Measurements from ENCODE around the gene POLR2C. TPM values are rescaled to one million over a fixed set of nuclear protein-coding genes. Genes with fewer than 3 reads are reported as not detected.

The POLR2C gene
- total and polyA plus RNA-seq, 2 experiments from 2014 or later = 40.0 to 163 TPM

- Histone ChIP-seq H4K20me1 (ENCODE audit: insufficient read depth) (no peaks in the 10 kb centered on the region), H3F3A (ENCODE audit: insufficient read depth) (no peaks in the 10 kb centered on the region), H3K79me2 (ENCODE audit: insufficient read depth) (no peaks in the 10 kb centered on the region), H3K4me3 (no peak overlapping the region), H3K4me1 (ENCODE audit: insufficient read depth) (no peaks in the 10 kb centered on the region), H3K4me2 (ENCODE audit: unreplicated experiment) (no peak overlapping the region), H3K9ac (no peak overlapping the region), H3K9me3 (ENCODE audit: low read depth) (no peaks in the 10 kb centered on the region), H3K36me3 (ENCODE audit: low read depth) (no peaks in the 10 kb centered on the region), H3K27me3 (replicated peaks; ENCODE audit: insufficient read depth) (no peaks in the 10 kb centered on the region), H2AFZ (no peak overlapping the region), H3K27ac (no peak overlapping the region), H3K9me2 (ENCODE audit: insufficient read depth) (no peaks in the 10 kb centered on the region)
- no peak for DNase-seq
- 89 to 94% methylated on average over 20 to 23 of the region's 23 CpGs for WGBS, 2 experiments (ENCODE audit: low coverage in 1 of 2, low lambda C conversion rate in 2 of 2, missing lambda C conversion rate in 2 of 2)
- in situ Hi-C loops (cut with MboI) = loop anchor here (10.0 kb wide), 1 partner anchor 210 kb away; no protein-coding TSS in a partner anchor
- TF ChIP-seq EZH2phosphoT487 (IDR thresholded peaks at IDR 0.05; ENCODE audit: insufficient read depth, low read depth) (no peak), EZH2 (IDR thresholded peaks at IDR 0.05; ENCODE audit: insufficient read depth, poor library complexity, severe bottlenecking) (no peak)
These were observed 52.5 kb downstream of the POLR2C start for GRCh38 chr16:57514791-57515600.

- no peaks in the 10 kb centered on the region for H4K20me1 ChIP-seq (ENCODE audit: insufficient read depth)
- H3K4me1 ChIP-seq (ENCODE audit: insufficient read depth) = no peaks in the 10 kb centered on the region
- H3K36me3 ChIP-seq (ENCODE audit: low read depth) = no peaks in the 10 kb centered on the region
- H3K79me2 ChIP-seq (ENCODE audit: insufficient read depth) = no peaks in the 10 kb centered on the region
- H3F3A ChIP-seq (ENCODE audit: insufficient read depth) = no peaks in the 10 kb centered on the region
- H3K27ac ChIP-seq = no peak overlapping the region
- TF ChIP-seq EZH2phosphoT487 (IDR thresholded peaks at IDR 0.05; ENCODE audit: insufficient read depth, low read depth) = no peak
- TF ChIP-seq EZH2 (IDR thresholded peaks at IDR 0.05; ENCODE audit: insufficient read depth, poor library complexity, severe bottlenecking) = no peak
- in situ Hi-C loops (cut with MboI) = loop anchor here (10.0 kb wide), 1 partner anchor 211 kb away; no protein-coding TSS in a partner anchor
- H3K9ac ChIP-seq = no peak overlapping the region
- DNase-seq = no peak
- H3K4me2 ChIP-seq (ENCODE audit: unreplicated experiment) = no peak overlapping the region
- no peaks in the 10 kb centered on the region for H3K9me2 ChIP-seq (ENCODE audit: insufficient read depth)
- H3K27me3 ChIP-seq (replicated peaks; ENCODE audit: insufficient read depth) = no peaks in the 10 kb centered on the region
- no peak overlapping the region for H2AFZ ChIP-seq
- no peak overlapping the region for H3K4me3 ChIP-seq
- no peaks in the 10 kb centered on the region for H3K9me3 ChIP-seq (ENCODE audit: low read depth)
- 83 to 86% methylated on average over 10 of the region's 10 CpGs for WGBS, 2 experiments (ENCODE audit: low coverage in 1 of 2, low lambda C conversion rate in 2 of 2, missing lambda C conversion rate in 2 of 2)
These were observed 53.8 kb downstream of the POLR2C start for GRCh38 chr16:57516176-57516725.

GRCh38 chr16:57516773-57517172, 54.3 kb downstream of the POLR2C start:
- H3K79me2 ChIP-seq (ENCODE audit: insufficient read depth) = no peaks in the 10 kb centered on the region
- no peaks in the 10 kb centered on the region for H3K9me2 ChIP-seq (ENCODE audit: insufficient read depth)
- WGBS, 2 experiments (ENCODE audit: low coverage in 1 of 2, low lambda C conversion rate in 2 of 2, missing lambda C conversion rate in 2 of 2) = 95 to 98% methylated on average over 3 of the region's 3 CpGs
- no peaks in the 10 kb centered on the region for H3K4me1 ChIP-seq (ENCODE audit: insufficient read depth)
- no peaks in the 10 kb centered on the region for H3K36me3 ChIP-seq (ENCODE audit: low read depth)
- no peak overlapping the region for H3K4me2 ChIP-seq (ENCODE audit: unreplicated experiment)
- H3F3A ChIP-seq (ENCODE audit: insufficient read depth) = no peaks in the 10 kb centered on the region
- H3K27ac ChIP-seq = no peak overlapping the region
- DNase-seq = no peak
- H3K4me3 ChIP-seq = no peak overlapping the region
- no peak overlapping the region for H3K9ac ChIP-seq
- no peaks in the 10 kb centered on the region for H4K20me1 ChIP-seq (ENCODE audit: insufficient read depth)
- TF ChIP-seq EZH2 (IDR thresholded peaks at IDR 0.05; ENCODE audit: insufficient read depth, poor library complexity, severe bottlenecking) (no peak), EZH2phosphoT487 (IDR thresholded peaks at IDR 0.05; ENCODE audit: insufficient read depth, low read depth) (no peak)
- no peaks in the 10 kb centered on the region for H3K27me3 ChIP-seq (replicated peaks; ENCODE audit: insufficient read depth)
- in situ Hi-C loops (cut with MboI) = loop anchor here (10.0 kb wide), 1 partner anchor 212 kb away; no protein-coding TSS in a partner anchor
- no peak overlapping the region for H2AFZ ChIP-seq
- no peaks in the 10 kb centered on the region for H3K9me3 ChIP-seq (ENCODE audit: low read depth)

GRCh38 chr16:57517397-57518367, 55.2 kb downstream of the POLR2C start:
- no peak overlapping the region for H3K27ac ChIP-seq
- H3K4me3 ChIP-seq = no peak overlapping the region
- no peak overlapping the region for H3K9ac ChIP-seq
- no peak for DNase-seq
- no peak overlapping the region for H3K4me2 ChIP-seq (ENCODE audit: unreplicated experiment)
- H4K20me1 ChIP-seq (ENCODE audit: insufficient read depth) = no peaks in the 10 kb centered on the region
- H3K9me2 ChIP-seq (ENCODE audit: insufficient read depth) = no peaks in the 10 kb centered on the region
- no peaks in the 10 kb centered on the region for H3K36me3 ChIP-seq (ENCODE audit: low read depth)
- H3K27me3 ChIP-seq (replicated peaks; ENCODE audit: insufficient read depth) = no peaks in the 10 kb centered on the region
- no peaks in the 10 kb centered on the region for H3F3A ChIP-seq (ENCODE audit: insufficient read depth)
- no peak overlapping the region for H2AFZ ChIP-seq
- H3K9me3 ChIP-seq (ENCODE audit: low read depth) = no peaks in the 10 kb centered on the region
- in situ Hi-C loops (cut with MboI) = loop anchor here (10.0 kb wide), 1 partner anchor 213 kb away; no protein-coding TSS in a partner anchor
- no peak for TF ChIP-seq EZH2phosphoT487 (IDR thresholded peaks at IDR 0.05; ENCODE audit: insufficient read depth, low read depth)
- TF ChIP-seq EZH2 (IDR thresholded peaks at IDR 0.05; ENCODE audit: insufficient read depth, poor library complexity, severe bottlenecking) = no peak
- WGBS, 2 experiments (ENCODE audit: low coverage in 1 of 2, low lambda C conversion rate in 2 of 2, missing lambda C conversion rate in 2 of 2) = 93 to 95% methylated on average over 31 of the region's 31 CpGs
- no peaks in the 10 kb centered on the region for H3K79me2 ChIP-seq (ENCODE audit: insufficient read depth)
- no peaks in the 10 kb centered on the region for H3K4me1 ChIP-seq (ENCODE audit: insufficient read depth)

Measured in GM23248 (cell line).